ENCODE measurements around the gene MAP4K2.
A peak's percentile ranks its signal among the peaks of the same experiment; 100 is the strongest.

Gene MAP4K2

GRCh38 chr11:64791781-64792291, 11.2 kb downstream of the MAP4K2 start:
- DNase-seq (ENCODE audit: low spot score): no peak

GRCh38 chr11:64790205-64791095, 12.6 kb downstream of the MAP4K2 start:
- DNase-seq (ENCODE audit: low spot score): no peak

GRCh38 chr11:64789331-64790204, 13.4 kb downstream of the MAP4K2 start:
- DNase-seq (ENCODE audit: low spot score): no peak

- no peak for DNase-seq (ENCODE audit: low spot score)
Measured at GRCh38 chr11:64788321-64789215, 14.4 kb downstream of the MAP4K2 start.

GRCh38 chr11:64787526-64788320, 15.3 kb downstream of the MAP4K2 start:
- DNase-seq (ENCODE audit: low spot score): peak; percentile 65

- DNase-seq (ENCODE audit: low spot score): no peak
Measured at GRCh38 chr11:64786308-64786707, 16.7 kb downstream of the MAP4K2 start.

GRCh38 chr11:64784813-64785581, 18.0 kb downstream of the MAP4K2 start:
- no peak for DNase-seq (ENCODE audit: low spot score)

GRCh38 chr11:64778473-64779298, 24.3 kb downstream of the MAP4K2 start, which contains the start of gene SF1:
SF1 (minus strand) TSS chr11:64778542; CDS start chr11:64778392, 150 bp downstream.
- DNase-seq (ENCODE audit: low spot score): peak; percentile 100

GRCh38 chr11:64778223-64778472, 24.9 kb downstream of the MAP4K2 start:
- no peak for DNase-seq (ENCODE audit: low spot score)

GRCh38 chr11:64777449-64778222, 25.4 kb downstream of the MAP4K2 start:
- DNase-seq (ENCODE audit: low spot score): peak; percentile 70

- DNase-seq (ENCODE audit: low spot score): no peak
Measured at GRCh38 chr11:64776875-64777274, 26.1 kb downstream of the MAP4K2 start.

GRCh38 chr11:64776425-64776824, 26.6 kb downstream of the MAP4K2 start:
- no peak for DNase-seq (ENCODE audit: low spot score)

- DNase-seq (ENCODE audit: low spot score): no peak
Measured at GRCh38 chr11:64774144-64774543, 28.9 kb downstream of the MAP4K2 start.

GRCh38 chr11:64772303-64773018, 30.6 kb downstream of the MAP4K2 start:
- no peak for DNase-seq (ENCODE audit: low spot score)

GRCh38 chr11:64771861-64772260, 31.2 kb downstream of the MAP4K2 start:
- no peak for DNase-seq (ENCODE audit: low spot score)

GRCh38 chr11:64770120-64770519, 32.9 kb downstream of the MAP4K2 start:
- DNase-seq (ENCODE audit: low spot score): no peak

- DNase-seq (ENCODE audit: low spot score): no peak
Measured at GRCh38 chr11:64769283-64769682, 33.7 kb downstream of the MAP4K2 start.

- no peak for DNase-seq (ENCODE audit: low spot score)
Measured at GRCh38 chr11:64768300-64768694, 34.7 kb downstream of the MAP4K2 start.

Data from cerebellar cortex (tissue), 1 donor.